ENCODE measurements around the gene ARMC10.
"Not testable (repeated sequence)": the region's sequence is repeated elsewhere in the genome, so short reads cannot be mapped to it uniquely, and the experiment has no call there.

The ARMC10 gene

DNA sequence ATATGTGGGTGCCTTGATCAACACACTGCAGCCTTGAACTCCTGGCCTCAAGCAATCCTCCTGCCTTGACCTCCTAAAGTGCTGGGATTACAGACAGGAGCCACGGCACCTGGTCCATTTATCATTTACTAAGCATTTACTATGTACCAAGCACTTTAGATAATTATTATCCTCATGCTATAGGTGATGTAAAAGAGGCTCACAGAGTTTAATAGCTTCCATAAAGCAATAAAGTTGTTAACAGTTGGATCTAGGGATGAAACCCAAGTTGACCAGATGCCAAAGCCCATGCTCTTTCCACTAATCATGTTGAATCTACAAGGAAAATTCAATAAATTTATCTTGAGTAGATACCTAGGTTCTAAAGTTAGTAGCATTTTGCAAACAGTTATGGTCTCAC, 68.9 kb downstream of the ARMC10 start:
- no peak overlapping the region for H3K9ac ChIP-seq
- H3K4me2 ChIP-seq: no peak overlapping the region
- H3K4me1 ChIP-seq (ENCODE audit: low read depth, poor library complexity, severe bottlenecking): peaks cover 18% of the 10 kb centered on the region
- H3K27ac ChIP-seq: no peak overlapping the region
- H3K27me3 ChIP-seq (ENCODE audit: insufficient read depth, low read depth): no peaks in the 10 kb centered on the region
- no peaks in the 10 kb centered on the region for H4K20me1 ChIP-seq (ENCODE audit: insufficient read depth)
- H3K4me3 ChIP-seq (IDR thresholded peaks at IDR 0.05; ENCODE audit: insufficient read depth, low read depth, low read length): no peak overlapping the region
- no peak overlapping the region for H2AFZ ChIP-seq (ENCODE audit: low read depth)
- H3K36me3 ChIP-seq (ENCODE audit: insufficient read depth): no peaks in the 10 kb centered on the region
- TF ChIP-seq, protein P1, sequence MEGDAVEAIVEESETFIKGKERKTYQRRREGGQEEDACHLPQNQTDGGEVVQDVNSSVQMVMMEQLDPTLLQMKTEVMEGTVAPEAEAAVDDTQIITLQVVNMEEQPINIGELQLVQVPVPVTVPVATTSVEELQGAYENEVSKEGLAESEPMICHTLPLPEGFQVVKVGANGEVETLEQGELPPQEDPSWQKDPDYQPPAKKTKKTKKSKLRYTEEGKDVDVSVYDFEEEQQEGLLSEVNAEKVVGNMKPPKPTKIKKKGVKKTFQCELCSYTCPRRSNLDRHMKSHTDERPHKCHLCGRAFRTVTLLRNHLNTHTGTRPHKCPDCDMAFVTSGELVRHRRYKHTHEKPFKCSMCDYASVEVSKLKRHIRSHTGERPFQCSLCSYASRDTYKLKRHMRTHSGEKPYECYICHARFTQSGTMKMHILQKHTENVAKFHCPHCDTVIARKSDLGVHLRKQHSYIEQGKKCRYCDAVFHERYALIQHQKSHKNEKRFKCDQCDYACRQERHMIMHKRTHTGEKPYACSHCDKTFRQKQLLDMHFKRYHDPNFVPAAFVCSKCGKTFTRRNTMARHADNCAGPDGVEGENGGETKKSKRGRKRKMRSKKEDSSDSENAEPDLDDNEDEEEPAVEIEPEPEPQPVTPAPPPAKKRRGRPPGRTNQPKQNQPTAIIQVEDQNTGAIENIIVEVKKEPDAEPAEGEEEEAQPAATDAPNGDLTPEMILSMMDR (conservative IDR thresholded peaks at IDR 0.05; ENCODE audit: low read depth, low read length): no peak
- no peaks in the 10 kb centered on the region; the same call in 1 of the 2 replicates for H3K79me2 ChIP-seq (ENCODE audit: insufficient read depth, low read depth)

DNA sequence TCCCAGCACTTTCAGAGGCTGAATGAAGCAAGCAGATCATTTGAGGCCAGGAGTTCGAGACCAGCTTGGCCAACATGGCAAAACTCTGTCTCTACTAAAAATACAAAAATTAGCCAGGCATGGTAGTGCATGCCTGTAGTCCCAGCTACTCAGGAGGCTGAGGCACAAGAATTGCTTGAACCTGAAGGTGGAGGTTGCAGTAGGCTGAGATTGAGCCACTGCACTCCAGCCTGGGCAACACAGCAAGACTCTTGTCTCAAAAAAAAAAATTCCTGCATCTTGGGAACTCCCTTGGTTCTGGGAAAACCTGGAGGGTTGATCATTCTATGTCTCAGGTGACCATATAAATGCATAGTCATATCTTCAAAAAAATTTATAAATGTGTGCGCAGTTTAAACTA, 69.8 kb downstream of the ARMC10 start:
- H3K9ac ChIP-seq; H3K79me2 ChIP-seq (ENCODE audit: insufficient read depth, low read depth); H3K36me3 ChIP-seq (ENCODE audit: insufficient read depth); H3K4me3 ChIP-seq (IDR thresholded peaks at IDR 0.05; ENCODE audit: insufficient read depth, low read depth, low read length); H2AFZ ChIP-seq (ENCODE audit: low read depth); H3K4me2 ChIP-seq; H4K20me1 ChIP-seq (ENCODE audit: insufficient read depth); H3K27me3 ChIP-seq (ENCODE audit: insufficient read depth, low read depth); H3K27ac ChIP-seq: not testable (repeated sequence)
- H3K4me1 ChIP-seq (ENCODE audit: low read depth, poor library complexity, severe bottlenecking): peaks cover 18% of the 10 kb centered on the region

DNA sequence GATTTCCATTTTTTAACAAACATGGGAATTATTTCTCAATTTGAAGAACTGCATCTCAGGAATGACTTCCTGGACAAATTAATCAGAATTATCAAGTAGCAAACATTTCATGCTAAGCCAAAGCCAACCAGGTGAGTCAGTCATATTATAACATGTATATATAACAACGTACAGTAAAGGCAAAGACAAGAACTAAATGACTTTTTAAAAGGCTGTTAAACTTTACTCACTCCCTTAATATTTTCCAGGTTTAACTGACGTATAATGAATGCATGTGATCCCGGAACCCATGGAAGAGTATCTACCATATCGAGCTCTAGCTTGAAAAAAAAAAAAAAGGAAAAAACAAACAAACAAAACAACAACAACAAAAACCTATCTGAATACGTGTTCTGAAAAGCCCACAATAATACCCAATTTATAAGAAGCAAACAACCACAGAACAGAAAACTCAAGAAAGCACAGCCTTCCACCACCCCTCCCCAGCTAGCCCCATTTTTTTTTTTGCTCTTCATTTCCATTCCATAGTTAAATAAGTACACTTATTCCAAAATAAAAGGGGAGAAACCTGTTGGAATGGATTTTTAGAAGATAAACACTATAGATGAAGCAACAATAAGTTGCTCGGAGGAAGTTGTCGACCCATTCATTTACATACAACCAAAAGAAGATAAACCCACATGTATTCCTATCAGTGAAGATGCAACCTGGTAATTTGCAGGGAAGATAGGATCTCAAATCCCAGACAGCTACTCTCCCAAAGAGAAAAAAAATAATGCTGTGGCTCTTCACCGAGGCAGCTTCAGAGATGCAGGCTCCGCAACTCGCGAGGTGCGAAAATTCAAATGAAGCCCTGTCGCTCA, 73.4 kb downstream of the ARMC10 start:
- Histone ChIP-seq H3K4me1 (ENCODE audit: low read depth, poor library complexity, severe bottlenecking) (peaks cover 18% of the 10 kb centered on the region), H3K4me3 (IDR thresholded peaks at IDR 0.05; ENCODE audit: insufficient read depth, low read depth, low read length) (peak overlapping the region; percentile 65), H3K36me3 (ENCODE audit: insufficient read depth) (no peaks in the 10 kb centered on the region), H2AFZ (ENCODE audit: low read depth) (peak overlapping the region; percentile 88), H4K20me1 (ENCODE audit: insufficient read depth) (no peaks in the 10 kb centered on the region), H3K27me3 (ENCODE audit: insufficient read depth, low read depth) (no peaks in the 10 kb centered on the region), H3K27ac (peak overlapping the region; percentile 95), H3K4me2 (peak overlapping the region; percentile 97), H3K9ac (peak overlapping the region; percentile 98), H3K79me2 (ENCODE audit: insufficient read depth, low read depth) (no peaks in the 10 kb centered on the region; the same call in 1 of the 2 replicates)
- TF ChIP-seq, protein P1 (conservative IDR thresholded peaks at IDR 0.05; ENCODE audit: low read depth, low read length): no peak
